Vagina (tissue), 2 donors: ENCODE measurements around the gene NME3.

Experiments
- POLR2A ChIP-seq, 2 donors: fragments of 450-650 bp; IDR thresholded peaks; one replicate each; pipeline ENCODE4 v1.6.1; 2017; ENCODE audit warnings: antibody characterized with exemption in 2 of 2, mild to moderate bottlenecking in 2 of 2, moderate library complexity in 2 of 2
- POLR2AphosphoS5 ChIP-seq, 2 donors: sonication (generic); formaldehyde crosslinking; IDR thresholded peaks; one replicate each; pipeline ENCODE4 v1.9.0; 2017; ENCODE audit warnings: antibody characterized with exemption in 2 of 2, mild to moderate bottlenecking in 2 of 2, low read depth in 1 of 2; ENCODE audit not compliant: insufficient read depth in 1 of 2
- TF ChIP-seq, protein P1 (sequence below), 3 experiments: fragments of 450-650 bp in 2 of 3; fragments of 200-600 bp in 1 of 3; sonication (generic) in 1 of 3; IDR thresholded peaks; one replicate each; pipeline ENCODE4 v1.5.1; 2017 to 2019; ENCODE audit warnings: antibody characterized with exemption in 3 of 3, mild to moderate bottlenecking in 2 of 3, moderate library complexity in 2 of 3

GRCh38 chr16:1787056-1787321 is 15.6 kb upstream of the NME3 start:
- TF ChIP-seq, protein P1, sequence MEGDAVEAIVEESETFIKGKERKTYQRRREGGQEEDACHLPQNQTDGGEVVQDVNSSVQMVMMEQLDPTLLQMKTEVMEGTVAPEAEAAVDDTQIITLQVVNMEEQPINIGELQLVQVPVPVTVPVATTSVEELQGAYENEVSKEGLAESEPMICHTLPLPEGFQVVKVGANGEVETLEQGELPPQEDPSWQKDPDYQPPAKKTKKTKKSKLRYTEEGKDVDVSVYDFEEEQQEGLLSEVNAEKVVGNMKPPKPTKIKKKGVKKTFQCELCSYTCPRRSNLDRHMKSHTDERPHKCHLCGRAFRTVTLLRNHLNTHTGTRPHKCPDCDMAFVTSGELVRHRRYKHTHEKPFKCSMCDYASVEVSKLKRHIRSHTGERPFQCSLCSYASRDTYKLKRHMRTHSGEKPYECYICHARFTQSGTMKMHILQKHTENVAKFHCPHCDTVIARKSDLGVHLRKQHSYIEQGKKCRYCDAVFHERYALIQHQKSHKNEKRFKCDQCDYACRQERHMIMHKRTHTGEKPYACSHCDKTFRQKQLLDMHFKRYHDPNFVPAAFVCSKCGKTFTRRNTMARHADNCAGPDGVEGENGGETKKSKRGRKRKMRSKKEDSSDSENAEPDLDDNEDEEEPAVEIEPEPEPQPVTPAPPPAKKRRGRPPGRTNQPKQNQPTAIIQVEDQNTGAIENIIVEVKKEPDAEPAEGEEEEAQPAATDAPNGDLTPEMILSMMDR (IDR thresholded peaks at IDR 0.05): no peak
- no peak for TF ChIP-seq POLR2A (IDR thresholded peaks at IDR 0.05)
- no peak for TF ChIP-seq POLR2AphosphoS5 (IDR thresholded peaks at IDR 0.05; ENCODE audit: insufficient read depth in 1 of 2, low read depth in 1 of 2)
